ENCODE data around the gene POLD2. TPM values are rescaled to one million over a fixed set of nuclear protein-coding genes. Genes with fewer than 3 reads are reported as not detected.
"Not testable (repeated sequence)": the region's sequence is repeated elsewhere in the genome, so short reads cannot be mapped to it uniquely, and the experiment has no call there.

Gene POLD2
- total RNA-seq: 10 to 100 TPM; 50.8 to 69.0 (median 58.7) TPM

GRCh38 chr7:44123190-44124003 lies at the start of gene POLD2:
Gene POLD2 (minus strand): TSS chr7:44123548. CDS start chr7:44122053, 1,495 bp downstream.
- TF ChIP-seq CTCF (IDR thresholded peaks at IDR 0.05) (no peak), POLR2A (IDR thresholded peaks at IDR 0.05) (no peak)
- 0% methylated on average over 45 to 51 of the region's 86 CpGs for WGBS, 2 donors
- intact Hi-C loops (cut with DNase I; ENCODE audit: low total_unique reads): no loop called here
- H3K4me3 ChIP-seq (ENCODE audit: low read depth, poor library complexity, severe bottlenecking): peak within 1 kb of the TSS; percentile 45
- peak; percentile 97 to 100 for DNase-seq (ENCODE audit: low spot score in 2 of 2)

GRCh38 chr7:44172803-44173424 lies 49.6 kb upstream of the POLD2 start:
- intact Hi-C loops (cut with DNase I; ENCODE audit: low total_unique reads): no loop called here
- H3K4me3 ChIP-seq (ENCODE audit: low read depth, poor library complexity, severe bottlenecking): no peak overlapping the region
- no peak for DNase-seq (ENCODE audit: low spot score in 2 of 2)
- WGBS, 2 donors: 86 to 88% methylated on average over 6 of the region's 6 CpGs
- TF ChIP-seq POLR2A (IDR thresholded peaks at IDR 0.05) (no peak), CTCF (IDR thresholded peaks at IDR 0.05) (no peak)

GRCh38 chr7:44172352-44172751 lies 49.0 kb upstream of the POLD2 start:
- DNase-seq (ENCODE audit: low spot score in 2 of 2): peak in 1 of 2 donors; percentile 40
- intact Hi-C loops (cut with DNase I; ENCODE audit: low total_unique reads): no loop called here
- H3K4me3 ChIP-seq (ENCODE audit: low read depth, poor library complexity, severe bottlenecking): no peak overlapping the region
- no peak for TF ChIP-seq CTCF (IDR thresholded peaks at IDR 0.05)
- TF ChIP-seq POLR2A (IDR thresholded peaks at IDR 0.05): no peak

- DNase-seq (ENCODE audit: low spot score in 2 of 2): peak in 1 of 2 donors; percentile 50
- WGBS, 2 donors: 89 to 93% methylated on average over 9 of the region's 9 CpGs
- intact Hi-C loops (cut with DNase I; ENCODE audit: low total_unique reads); H3K4me3 ChIP-seq (ENCODE audit: low read depth, poor library complexity, severe bottlenecking): not testable (repeated sequence)
Observed at GRCh38 chr7:44171901-44172300, 48.6 kb upstream of the POLD2 start.

GRCh38 chr7:44167920-44168319 lies 44.6 kb upstream of the POLD2 start:
- intact Hi-C loops (cut with DNase I; ENCODE audit: low total_unique reads): no loop called here
- TF ChIP-seq CTCF (IDR thresholded peaks at IDR 0.05) (no peak), POLR2A (IDR thresholded peaks at IDR 0.05) (no peak)
- no peak for DNase-seq (ENCODE audit: low spot score in 2 of 2)
- no peak overlapping the region for H3K4me3 ChIP-seq (ENCODE audit: low read depth, poor library complexity, severe bottlenecking)

GRCh38 chr7:44163591-44163990 lies 40.2 kb upstream of the POLD2 start:
- no peak overlapping the region for H3K4me3 ChIP-seq (ENCODE audit: low read depth, poor library complexity, severe bottlenecking)
- intact Hi-C loops (cut with DNase I; ENCODE audit: low total_unique reads): no loop called here
- TF ChIP-seq POLR2A (IDR thresholded peaks at IDR 0.05) (no peak), CTCF (IDR thresholded peaks at IDR 0.05) (no peak)
- WGBS, 2 donors: 36 to 61% methylated on average over 1 of the region's 1 CpG
- peak in 1 of 2 donors; percentile 15 for DNase-seq (ENCODE audit: low spot score in 2 of 2)
